Measurements from ENCODE around the gene OR2B2.

DNA sequence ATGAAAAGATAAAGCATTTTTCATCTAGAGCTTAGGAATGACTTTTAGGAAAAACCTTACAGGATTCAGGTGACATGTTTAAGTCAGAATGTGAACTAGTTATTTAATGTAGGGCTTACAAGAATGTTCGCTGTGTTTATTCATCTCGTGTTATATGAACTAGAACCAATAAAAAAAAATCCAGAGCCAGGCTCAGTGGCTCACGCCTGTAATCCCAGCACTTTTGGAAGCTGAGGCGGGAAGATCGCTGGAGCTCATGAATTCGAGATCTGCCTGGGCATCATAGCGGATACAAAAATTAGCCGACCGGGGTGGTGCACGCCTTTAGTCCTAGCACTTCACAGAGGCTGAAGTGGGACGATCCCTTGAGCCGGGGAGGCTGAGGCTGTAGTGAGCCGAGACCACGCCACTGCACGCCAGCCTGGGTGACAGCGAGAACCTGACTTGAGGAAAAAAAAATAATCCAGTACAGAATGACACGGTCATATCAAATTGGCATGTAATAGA is 46.3 kb downstream of the OR2B2 start:
- TF ChIP-seq, protein P1, sequence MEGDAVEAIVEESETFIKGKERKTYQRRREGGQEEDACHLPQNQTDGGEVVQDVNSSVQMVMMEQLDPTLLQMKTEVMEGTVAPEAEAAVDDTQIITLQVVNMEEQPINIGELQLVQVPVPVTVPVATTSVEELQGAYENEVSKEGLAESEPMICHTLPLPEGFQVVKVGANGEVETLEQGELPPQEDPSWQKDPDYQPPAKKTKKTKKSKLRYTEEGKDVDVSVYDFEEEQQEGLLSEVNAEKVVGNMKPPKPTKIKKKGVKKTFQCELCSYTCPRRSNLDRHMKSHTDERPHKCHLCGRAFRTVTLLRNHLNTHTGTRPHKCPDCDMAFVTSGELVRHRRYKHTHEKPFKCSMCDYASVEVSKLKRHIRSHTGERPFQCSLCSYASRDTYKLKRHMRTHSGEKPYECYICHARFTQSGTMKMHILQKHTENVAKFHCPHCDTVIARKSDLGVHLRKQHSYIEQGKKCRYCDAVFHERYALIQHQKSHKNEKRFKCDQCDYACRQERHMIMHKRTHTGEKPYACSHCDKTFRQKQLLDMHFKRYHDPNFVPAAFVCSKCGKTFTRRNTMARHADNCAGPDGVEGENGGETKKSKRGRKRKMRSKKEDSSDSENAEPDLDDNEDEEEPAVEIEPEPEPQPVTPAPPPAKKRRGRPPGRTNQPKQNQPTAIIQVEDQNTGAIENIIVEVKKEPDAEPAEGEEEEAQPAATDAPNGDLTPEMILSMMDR (IDR thresholded peaks at IDR 0.05; ENCODE audit: low read length) = no peak
- no peak for TF ChIP-seq EZH2 (IDR thresholded peaks at IDR 0.05; ENCODE audit: borderline replicate concordance, low read length)
